ENCODE measurements around the gene MYL6. TPM values are rescaled to one million over a fixed set of nuclear protein-coding genes. Genes with fewer than 3 reads are reported as not detected.
A peak's percentile ranks its signal among the peaks of the same experiment; 100 is the strongest.
"Not testable (repeated sequence)": the region's sequence is repeated elsewhere in the genome, so short reads cannot be mapped to it uniquely, and the experiment has no call there.

The MYL6 gene
- total RNA-seq, 1 donor from 2014 or later: 1,067 TPM

- Mint-ChIP-seq H3K4me1 (ENCODE audit: low read depth) (peaks cover 38% of the 10 kb centered on the region), H3K9me3 (no peaks in the 10 kb centered on the region), H3K4me3 (ENCODE audit: low read depth) (peak overlapping the region; percentile 98), H3K27me3 (ENCODE audit: low read depth) (no peaks in the 10 kb centered on the region), H3K36me3 (ENCODE audit: low read depth) (peaks cover 33% of the 10 kb centered on the region), H3K27ac (peak overlapping the region; percentile 98)
- intact Hi-C loops (cut with micrococcal nuclease): loop anchor here (1.0 to 10.0 kb wide), 5 partner anchors 31 to 145 kb away; partner anchors contain the start of genes MYL6 and RPS26
- peak; percentile 75 for DNase-seq (ENCODE audit: low spot score)
Measured at GRCh38 chr12:56189918-56190694, 31.9 kb downstream of the MYL6 start.

GRCh38 chr12:56190695-56191155 lies 32.6 kb downstream of the MYL6 start:
- Mint-ChIP-seq H3K27ac (peak overlapping the region; percentile 98), H3K9me3 (no peaks in the 10 kb centered on the region), H3K36me3 (ENCODE audit: low read depth) (peaks cover 30% of the 10 kb centered on the region), H3K4me3 (ENCODE audit: low read depth) (peak overlapping the region; percentile 98), H3K4me1 (ENCODE audit: low read depth) (peaks cover 37% of the 10 kb centered on the region), H3K27me3 (ENCODE audit: low read depth) (no peaks in the 10 kb centered on the region)
- DNase-seq (ENCODE audit: low spot score): no peak
- intact Hi-C loops (cut with micrococcal nuclease): loop anchor here (10.0 kb wide), 1 partner anchor 146 kb away; the partner anchor contains the start of gene RPS26

- DNase-seq (ENCODE audit: low spot score): no peak
- intact Hi-C loops (cut with micrococcal nuclease): loop anchor here (2.0 to 10.0 kb wide), 4 partner anchors 40 to 148 kb away; partner anchors contain the start of genes COQ10A, MYL6B and RPS26
- Mint-ChIP-seq H3K27ac (no peak overlapping the region), H3K4me3 (ENCODE audit: low read depth) (no peak overlapping the region), H3K9me3 (no peaks in the 10 kb centered on the region), H3K27me3 (ENCODE audit: low read depth) (no peaks in the 10 kb centered on the region), H3K36me3 (ENCODE audit: low read depth) (peaks cover 12% of the 10 kb centered on the region), H3K4me1 (ENCODE audit: low read depth) (peaks cover 29% of the 10 kb centered on the region)
Measured at GRCh38 chr12:56192582-56192981, 34.4 kb downstream of the MYL6 start.

- H3K4me3 Mint-ChIP-seq (ENCODE audit: low read depth): no peak overlapping the region
- intact Hi-C loops (cut with micrococcal nuclease): loop anchor here (1.0 to 10.0 kb wide), 6 partner anchors 31 to 271 kb away; partner anchors contain the start of genes COQ10A, MYL6B, NABP2 and RPS26
- H3K27me3 Mint-ChIP-seq (ENCODE audit: low read depth): no peaks in the 10 kb centered on the region
- peaks cover 24% of the 10 kb centered on the region for H3K4me1 Mint-ChIP-seq (ENCODE audit: low read depth)
- no peaks in the 10 kb centered on the region for H3K9me3 Mint-ChIP-seq
- peaks cover 7% of the 10 kb centered on the region for H3K36me3 Mint-ChIP-seq (ENCODE audit: low read depth)
- DNase-seq (ENCODE audit: low spot score): peak; percentile 63
- H3K27ac Mint-ChIP-seq: peak overlapping the region; percentile 16
Measured at GRCh38 chr12:56193025-56193578, 34.9 kb downstream of the MYL6 start.

GRCh38 chr12:56196818-56197550 lies 38.8 kb downstream of the MYL6 start:
- H3K4me1 Mint-ChIP-seq (ENCODE audit: low read depth): peaks cover 12% of the 10 kb centered on the region
- H3K36me3 Mint-ChIP-seq (ENCODE audit: low read depth); H3K27ac Mint-ChIP-seq; H3K9me3 Mint-ChIP-seq; DNase-seq (ENCODE audit: low spot score); H3K4me3 Mint-ChIP-seq (ENCODE audit: low read depth); H3K27me3 Mint-ChIP-seq (ENCODE audit: low read depth): not testable (repeated sequence)
- intact Hi-C loops (cut with micrococcal nuclease): loop anchor here (10.0 kb wide), 1 partner anchor 152 kb away; the partner anchor contains the start of gene RPS26

GRCh38 chr12:56197921-56198635 lies 39.9 kb downstream of the MYL6 start:
- no peaks in the 10 kb centered on the region for H3K36me3 Mint-ChIP-seq (ENCODE audit: low read depth)
- H3K4me3 Mint-ChIP-seq (ENCODE audit: low read depth): no peak overlapping the region
- intact Hi-C loops (cut with micrococcal nuclease): loop anchor here (10.0 kb wide), 1 partner anchor 153 kb away; the partner anchor contains the start of gene RPS26
- no peak overlapping the region for H3K27ac Mint-ChIP-seq
- peaks cover 6% of the 10 kb centered on the region for H3K4me1 Mint-ChIP-seq (ENCODE audit: low read depth)
- H3K9me3 Mint-ChIP-seq: no peaks in the 10 kb centered on the region
- DNase-seq (ENCODE audit: low spot score): no peak
- no peaks in the 10 kb centered on the region for H3K27me3 Mint-ChIP-seq (ENCODE audit: low read depth)

- no peak overlapping the region for H3K27ac Mint-ChIP-seq
Measured at GRCh38 chr12:56198836-56199235, 40.7 kb downstream of the MYL6 start.

GRCh38 chr12:56202366-56202765 lies 44.2 kb downstream of the MYL6 start:
- Mint-ChIP-seq H3K9me3 (no peaks in the 10 kb centered on the region), H3K27me3 (ENCODE audit: low read depth) (no peaks in the 10 kb centered on the region), H3K4me3 (ENCODE audit: low read depth) (no peak overlapping the region), H3K4me1 (ENCODE audit: low read depth) (peaks cover 1% of the 10 kb centered on the region), H3K27ac (no peak overlapping the region), H3K36me3 (ENCODE audit: low read depth) (peaks cover 16% of the 10 kb centered on the region)
- intact Hi-C loops (cut with micrococcal nuclease): no loop called here
- no peak for DNase-seq (ENCODE audit: low spot score)

More at GRCh38 chr12:56198836-56199235, 40.7 kb downstream of the MYL6 start:
- Mint-ChIP-seq H3K4me1 (ENCODE audit: low read depth) (peaks cover 1% of the 10 kb centered on the region), H3K9me3 (no peaks in the 10 kb centered on the region), H3K27me3 (ENCODE audit: low read depth) (no peaks in the 10 kb centered on the region), H3K36me3 (ENCODE audit: low read depth) (no peaks in the 10 kb centered on the region), H3K4me3 (ENCODE audit: low read depth) (no peak overlapping the region)
- intact Hi-C loops (cut with micrococcal nuclease): loop anchor here (10.0 kb wide), 1 partner anchor 154 kb away; the partner anchor contains the start of gene RPS26
- DNase-seq (ENCODE audit: low spot score): no peak

GRCh38 chr12:56202838-56203237 lies 44.7 kb downstream of the MYL6 start:
- Mint-ChIP-seq H3K4me3 (ENCODE audit: low read depth) (no peak overlapping the region), H3K27ac (no peak overlapping the region), H3K4me1 (ENCODE audit: low read depth) (peaks cover 1% of the 10 kb centered on the region), H3K9me3 (no peaks in the 10 kb centered on the region), H3K36me3 (ENCODE audit: low read depth) (peaks cover 21% of the 10 kb centered on the region), H3K27me3 (ENCODE audit: low read depth) (no peaks in the 10 kb centered on the region)
- intact Hi-C loops (cut with micrococcal nuclease): no loop called here
- no peak for DNase-seq (ENCODE audit: low spot score)

GRCh38 chr12:56204275-56204674 lies 46.1 kb downstream of the MYL6 start:
- intact Hi-C loops (cut with micrococcal nuclease): no loop called here
- H3K36me3 Mint-ChIP-seq (ENCODE audit: low read depth): peaks cover 25% of the 10 kb centered on the region
- no peak overlapping the region for H3K27ac Mint-ChIP-seq
- H3K4me3 Mint-ChIP-seq (ENCODE audit: low read depth): no peak overlapping the region
- peaks cover 1% of the 10 kb centered on the region for H3K4me1 Mint-ChIP-seq (ENCODE audit: low read depth)
- no peaks in the 10 kb centered on the region for H3K9me3 Mint-ChIP-seq
- DNase-seq (ENCODE audit: low spot score): no peak
- H3K27me3 Mint-ChIP-seq (ENCODE audit: low read depth): no peaks in the 10 kb centered on the region

- intact Hi-C loops (cut with micrococcal nuclease): no loop called here
- no peak overlapping the region for H3K27ac Mint-ChIP-seq
Measured at GRCh38 chr12:56205445-56205844, 47.3 kb downstream of the MYL6 start.

More at GRCh38 chr12:56205445-56205844, 47.3 kb downstream of the MYL6 start:
- Mint-ChIP-seq H3K4me3 (ENCODE audit: low read depth) (no peak overlapping the region), H3K27me3 (ENCODE audit: low read depth) (no peaks in the 10 kb centered on the region), H3K4me1 (ENCODE audit: low read depth) (peaks cover 1% of the 10 kb centered on the region), H3K9me3 (no peaks in the 10 kb centered on the region), H3K36me3 (ENCODE audit: low read depth) (peaks cover 34% of the 10 kb centered on the region)
- DNase-seq (ENCODE audit: low spot score): no peak

Data from activated T-helper 2 cell treated with anti-CD3 and anti-CD28 coated beads, Interferon-gamma antibody, Interleukin-2, Interleukin-4, amounts not matched to agents 10 μg/mL and 5 μg/mL and 100 μg/mL, durations not matched to agents 14 hours and 24 hours and 36 hours (primary cell).